Measurements from ENCODE around the gene HSD11B1.

Gene HSD11B1

DNA sequence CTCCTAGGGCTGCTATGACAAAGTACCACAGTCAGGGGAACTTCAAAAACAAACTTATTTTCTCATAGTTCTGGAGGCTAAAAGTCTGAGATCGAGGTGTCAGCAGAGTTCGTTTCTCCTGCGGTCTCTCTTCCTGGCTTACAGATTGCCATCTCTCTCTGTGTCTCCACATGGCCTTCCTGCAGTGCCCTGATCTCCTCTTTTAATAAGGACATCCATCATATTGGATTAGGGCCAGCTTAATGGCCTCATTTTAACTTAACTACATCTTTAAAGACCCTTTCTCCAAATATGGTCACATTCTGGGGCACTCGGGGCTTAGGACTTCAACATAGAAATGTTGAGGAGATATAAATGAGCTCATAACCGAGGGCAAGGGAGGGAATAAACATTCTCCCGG lies 67.5 kb downstream of the HSD11B1 start:
- Histone ChIP-seq H3K4me1 (ENCODE audit: control insufficient read depth in 1 of 2, insufficient read depth in 1 of 2, low read depth in 1 of 2, low read length in 1 of 2) (peaks cover 35 to 39% of the 10 kb centered on the region in 2 experiments), H3K4me3 (ENCODE audit: low read depth in 1 of 2, low read length in 1 of 2) (no peak overlapping the region), H3K9me3 (no peaks in the 10 kb centered on the region), H3K27me3 (no peaks in the 10 kb centered on the region), H3K36me3 (peaks cover 53% of the 10 kb centered on the region), H3K27ac (peak overlapping the region; percentile 46)
- TF ChIP-seq, protein P1, sequence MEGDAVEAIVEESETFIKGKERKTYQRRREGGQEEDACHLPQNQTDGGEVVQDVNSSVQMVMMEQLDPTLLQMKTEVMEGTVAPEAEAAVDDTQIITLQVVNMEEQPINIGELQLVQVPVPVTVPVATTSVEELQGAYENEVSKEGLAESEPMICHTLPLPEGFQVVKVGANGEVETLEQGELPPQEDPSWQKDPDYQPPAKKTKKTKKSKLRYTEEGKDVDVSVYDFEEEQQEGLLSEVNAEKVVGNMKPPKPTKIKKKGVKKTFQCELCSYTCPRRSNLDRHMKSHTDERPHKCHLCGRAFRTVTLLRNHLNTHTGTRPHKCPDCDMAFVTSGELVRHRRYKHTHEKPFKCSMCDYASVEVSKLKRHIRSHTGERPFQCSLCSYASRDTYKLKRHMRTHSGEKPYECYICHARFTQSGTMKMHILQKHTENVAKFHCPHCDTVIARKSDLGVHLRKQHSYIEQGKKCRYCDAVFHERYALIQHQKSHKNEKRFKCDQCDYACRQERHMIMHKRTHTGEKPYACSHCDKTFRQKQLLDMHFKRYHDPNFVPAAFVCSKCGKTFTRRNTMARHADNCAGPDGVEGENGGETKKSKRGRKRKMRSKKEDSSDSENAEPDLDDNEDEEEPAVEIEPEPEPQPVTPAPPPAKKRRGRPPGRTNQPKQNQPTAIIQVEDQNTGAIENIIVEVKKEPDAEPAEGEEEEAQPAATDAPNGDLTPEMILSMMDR (IDR thresholded peaks at IDR 0.05): no peak

DNA sequence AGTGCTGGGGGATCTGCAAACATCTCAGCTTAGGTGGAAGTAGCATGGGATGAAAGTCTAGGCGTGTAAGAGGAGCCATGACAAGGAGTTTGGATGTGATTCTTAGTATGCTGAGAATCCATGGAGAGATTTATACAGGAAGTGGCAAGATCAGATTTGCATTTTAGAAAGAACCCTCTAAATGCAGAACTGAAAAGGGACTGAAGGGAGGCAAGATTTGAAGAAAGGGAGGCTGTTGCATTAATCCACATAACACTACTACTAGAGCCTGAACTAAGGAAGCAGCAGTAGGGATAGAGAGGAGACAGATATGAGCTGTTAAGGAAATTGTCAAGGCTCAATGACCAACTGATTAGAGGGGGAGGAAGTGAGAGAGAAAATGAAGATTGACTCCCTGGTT lies 69.9 kb downstream of the HSD11B1 start:
- Histone ChIP-seq H3K36me3 (peaks cover 75% of the 10 kb centered on the region), H3K9me3 (no peaks in the 10 kb centered on the region), H3K4me3 (ENCODE audit: low read depth in 1 of 2, low read length in 1 of 2) (no peak overlapping the region), H3K27me3 (no peaks in the 10 kb centered on the region), H3K4me1 (ENCODE audit: control insufficient read depth in 1 of 2, insufficient read depth in 1 of 2, low read depth in 1 of 2, low read length in 1 of 2) (peaks cover 10 to 15% of the 10 kb centered on the region in 2 experiments), H3K27ac (peak overlapping the region; percentile 46)
- TF ChIP-seq, protein P1 (IDR thresholded peaks at IDR 0.05): no peak

DNA sequence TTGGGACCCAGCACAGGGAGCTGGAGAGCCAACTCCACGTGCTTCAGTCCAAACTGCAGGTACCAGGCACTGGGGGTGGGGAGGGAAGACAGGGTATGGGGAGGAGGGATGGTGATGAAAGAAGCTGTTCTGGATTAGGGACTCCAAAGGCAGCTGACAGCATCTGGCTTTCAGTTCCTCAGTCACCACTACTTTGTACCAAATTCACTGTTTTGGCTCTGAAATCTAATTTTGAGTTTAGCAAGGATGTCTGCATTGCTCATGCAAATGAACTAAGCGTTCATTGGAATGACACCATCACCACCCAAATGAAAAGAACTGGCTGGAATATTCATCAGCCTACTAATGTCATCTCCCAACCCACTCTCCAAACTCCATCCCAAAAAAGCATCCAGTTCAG lies 71.0 kb downstream of the HSD11B1 start:
- peaks cover 0 to 4% of the 10 kb centered on the region in 2 experiments for H3K4me1 ChIP-seq (ENCODE audit: control insufficient read depth in 1 of 2, insufficient read depth in 1 of 2, low read depth in 1 of 2, low read length in 1 of 2)
- H3K27ac ChIP-seq: peak overlapping the region; percentile 46
- H3K36me3 ChIP-seq: peaks cover 85% of the 10 kb centered on the region
- H3K4me3 ChIP-seq (ENCODE audit: low read depth in 1 of 2, low read length in 1 of 2): no peak overlapping the region
- no peaks in the 10 kb centered on the region for H3K27me3 ChIP-seq
- TF ChIP-seq, protein P1 (IDR thresholded peaks at IDR 0.05): no peak
- no peaks in the 10 kb centered on the region for H3K9me3 ChIP-seq

DNA sequence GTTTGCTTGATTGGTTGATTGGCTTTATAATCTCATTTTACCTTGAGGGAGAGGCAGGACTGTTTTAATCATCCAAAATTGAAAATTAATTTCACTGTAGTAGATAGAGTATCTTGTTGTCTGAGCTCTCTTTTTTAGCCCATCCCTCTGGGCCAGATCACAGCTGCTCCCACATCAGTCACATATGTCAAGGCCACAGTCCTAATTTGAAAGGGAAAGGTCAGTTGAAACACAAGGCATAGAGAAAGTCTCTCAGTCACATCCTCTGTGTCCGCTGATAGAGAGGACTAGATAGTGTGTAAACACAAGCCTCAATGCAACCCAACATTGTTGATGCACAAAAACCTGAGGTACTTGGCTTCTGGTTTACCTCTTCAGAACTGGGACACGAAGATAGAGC lies 72.9 kb downstream of the HSD11B1 start:
- TF ChIP-seq, protein P1 (IDR thresholded peaks at IDR 0.05): no peak
- no peaks in the 10 kb centered on the region for H3K9me3 ChIP-seq
- no peak overlapping the region for H3K4me3 ChIP-seq (ENCODE audit: low read depth in 1 of 2, low read length in 1 of 2)
- peak overlapping the region; percentile 8 for H3K27ac ChIP-seq
- peaks cover 100% of the 10 kb centered on the region for H3K36me3 ChIP-seq
- H3K4me1 ChIP-seq (ENCODE audit: control insufficient read depth in 1 of 2, insufficient read depth in 1 of 2, low read depth in 1 of 2, low read length in 1 of 2): no peaks in the 10 kb centered on the region
- no peaks in the 10 kb centered on the region for H3K27me3 ChIP-seq

DNA sequence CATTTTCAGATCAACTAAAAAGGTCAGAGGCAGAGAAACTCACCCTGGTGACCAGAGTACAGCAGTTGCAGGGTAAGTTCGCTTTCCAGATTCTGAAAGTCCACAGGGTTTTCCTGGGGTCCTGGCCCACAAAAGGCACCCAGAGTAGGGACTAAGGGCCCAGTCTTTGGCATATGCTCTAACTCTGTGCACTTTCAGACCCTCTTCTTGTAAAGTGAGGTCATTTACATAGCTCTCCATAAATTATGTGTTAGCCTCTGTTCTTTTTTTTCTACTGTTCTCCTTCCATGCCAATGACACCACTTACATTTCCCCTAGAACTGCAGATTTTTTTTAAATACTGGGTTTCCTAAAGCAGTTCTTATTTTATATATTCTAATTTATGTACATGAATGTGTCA lies 73.5 kb downstream of the HSD11B1 start:
- Histone ChIP-seq H3K27me3 (no peaks in the 10 kb centered on the region), H3K36me3 (peaks cover 100% of the 10 kb centered on the region), H3K4me1 (ENCODE audit: control insufficient read depth in 1 of 2, insufficient read depth in 1 of 2, low read depth in 1 of 2, low read length in 1 of 2) (no peaks in the 10 kb centered on the region), H3K9me3 (no peaks in the 10 kb centered on the region), H3K4me3 (ENCODE audit: low read depth in 1 of 2, low read length in 1 of 2) (no peak overlapping the region), H3K27ac (peak overlapping the region; percentile 8)
- TF ChIP-seq, protein P1 (IDR thresholded peaks at IDR 0.05): no peak

DNA sequence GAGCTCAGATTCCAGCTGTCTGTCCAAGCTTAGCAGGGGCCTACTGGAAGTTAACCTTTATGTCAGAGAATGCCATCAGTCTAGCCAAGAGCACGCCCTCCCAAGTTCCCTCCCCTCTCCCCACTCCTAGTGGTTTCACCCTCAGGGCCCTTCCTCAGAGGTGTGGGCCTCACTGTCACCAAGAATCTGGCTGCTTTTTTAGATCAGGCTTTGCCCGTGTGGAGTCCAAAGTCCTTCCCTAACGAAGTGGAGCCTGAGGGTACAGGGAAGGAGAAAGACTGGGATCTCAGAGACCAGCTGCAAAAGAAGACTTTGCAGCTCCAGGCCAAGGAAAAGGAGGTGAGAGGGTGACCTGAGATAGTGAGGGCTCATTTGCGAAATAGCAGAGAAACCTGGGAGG lies 75.6 kb downstream of the HSD11B1 start:
- peak overlapping the region; percentile 55 for H3K27ac ChIP-seq
- H3K9me3 ChIP-seq: no peaks in the 10 kb centered on the region
- TF ChIP-seq, protein P1 (IDR thresholded peaks at IDR 0.05): no peak
- H3K36me3 ChIP-seq: peaks cover 81% of the 10 kb centered on the region
- H3K4me3 ChIP-seq (ENCODE audit: low read depth in 1 of 2, low read length in 1 of 2): no peak overlapping the region
- no peaks in the 10 kb centered on the region for H3K27me3 ChIP-seq
- peaks cover 13 to 14% of the 10 kb centered on the region in 2 experiments for H3K4me1 ChIP-seq (ENCODE audit: control insufficient read depth in 1 of 2, insufficient read depth in 1 of 2, low read depth in 1 of 2, low read length in 1 of 2)

Measured in neutrophil (primary cell).